Globus pallidus (tissue), 1 donor: ENCODE results near the gene PREX1.

Experiments used
- DNase-seq: peaks from one replicate; pipeline ENCODE4 v3.0.0-alpha.2; 2015; ENCODE audit warnings: low spot score

The PREX1 gene

DNA sequence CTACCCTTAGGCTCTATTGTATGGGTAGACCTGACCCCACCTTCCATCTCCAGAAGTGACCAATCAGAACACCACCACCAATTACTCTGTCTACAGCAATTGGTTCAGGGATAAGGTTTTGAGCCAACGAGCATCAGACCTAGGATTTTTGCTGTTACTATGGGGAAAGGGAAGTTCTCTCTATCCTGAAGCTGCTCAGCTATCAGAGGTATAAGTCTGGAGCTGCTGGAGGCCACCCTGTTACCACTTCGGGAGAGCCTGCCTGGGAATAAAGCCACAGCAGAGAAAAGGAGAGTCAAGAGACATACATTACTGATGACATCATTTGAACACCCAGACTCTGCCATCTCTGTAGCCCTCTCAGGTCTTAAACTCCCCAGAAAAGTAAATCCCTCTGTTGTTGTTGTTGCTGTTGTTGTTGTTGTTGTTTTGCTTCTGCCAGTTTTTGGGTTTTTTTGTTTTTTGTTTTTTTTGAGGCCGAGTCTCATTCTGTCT is 94.5 kb downstream of the PREX1 start:
- DNase-seq: no peak

DNA sequence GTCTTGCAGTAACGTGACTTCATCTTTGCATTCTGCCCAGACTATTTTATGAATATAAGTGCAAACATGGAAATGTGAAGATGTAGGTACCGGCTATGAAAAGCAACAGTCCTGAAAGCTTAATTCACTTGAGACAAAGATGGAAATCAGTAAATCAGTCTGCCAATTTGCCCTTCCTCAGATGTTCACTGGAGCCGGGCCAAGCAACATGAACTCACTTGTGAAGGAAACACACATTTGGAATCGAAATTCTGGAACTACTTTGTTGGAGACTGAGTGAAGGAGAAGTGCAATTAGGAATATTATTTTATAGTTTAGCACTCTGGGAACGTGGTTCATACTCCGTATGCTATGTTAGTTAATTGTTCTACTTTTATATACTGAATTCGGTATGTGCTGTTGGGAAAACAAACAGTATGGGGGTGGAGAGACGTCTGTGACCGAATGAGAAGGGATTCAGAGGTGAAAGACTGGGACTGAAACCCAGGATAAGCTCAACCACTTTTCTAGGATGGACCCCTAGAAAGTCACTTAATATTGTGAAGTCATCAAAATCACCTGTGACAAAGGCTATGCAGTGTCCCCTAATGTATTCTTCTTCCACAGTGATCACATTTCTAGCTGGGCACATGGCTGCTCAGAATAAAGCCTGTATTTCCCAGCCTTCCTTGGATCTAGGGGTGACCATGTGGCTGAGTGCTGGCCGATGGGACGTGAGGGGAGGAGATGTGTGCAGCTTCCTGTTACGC is 95.5 kb downstream of the PREX1 start:
- DNase-seq: no peak

DNA sequence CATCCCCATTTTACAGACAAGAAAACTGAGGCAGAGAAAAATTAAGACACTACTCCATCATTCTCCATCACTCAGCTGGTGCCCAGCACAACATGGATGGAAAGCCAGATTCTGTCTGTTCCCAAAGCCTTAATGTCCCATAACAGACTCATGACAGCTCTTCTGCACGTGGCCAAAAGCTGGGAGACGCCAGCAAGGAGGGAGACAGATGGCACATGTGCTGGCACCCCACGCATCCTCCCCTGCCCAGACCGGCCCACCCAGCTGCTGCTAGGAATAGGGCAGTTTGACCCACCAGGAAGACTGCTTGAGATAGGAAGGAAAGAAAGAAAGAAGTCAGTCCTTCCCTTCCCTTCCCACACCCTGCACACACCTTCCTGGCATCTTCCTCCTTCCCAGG is 96.3 kb downstream of the PREX1 start:
- DNase-seq: no peak

DNA sequence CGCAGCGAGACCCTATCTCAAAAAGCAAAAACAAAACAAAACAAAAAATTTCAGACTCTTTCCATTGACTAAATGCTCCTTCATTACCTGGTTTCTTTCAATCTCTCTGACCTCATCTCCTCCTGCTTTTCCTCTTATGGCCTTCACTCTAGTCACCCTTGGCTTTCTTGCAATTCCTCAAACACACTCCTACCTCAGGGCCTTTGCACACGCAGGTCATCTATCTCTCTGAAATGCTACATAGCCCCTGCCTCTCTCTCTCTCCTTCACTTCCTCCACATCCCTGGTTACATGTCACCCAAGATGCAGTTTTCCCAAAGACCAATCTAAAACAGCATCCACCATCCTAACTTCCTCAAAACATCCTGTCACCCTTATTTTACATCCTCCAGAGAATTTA is 96.8 kb downstream of the PREX1 start:
- no peak for DNase-seq

DNA sequence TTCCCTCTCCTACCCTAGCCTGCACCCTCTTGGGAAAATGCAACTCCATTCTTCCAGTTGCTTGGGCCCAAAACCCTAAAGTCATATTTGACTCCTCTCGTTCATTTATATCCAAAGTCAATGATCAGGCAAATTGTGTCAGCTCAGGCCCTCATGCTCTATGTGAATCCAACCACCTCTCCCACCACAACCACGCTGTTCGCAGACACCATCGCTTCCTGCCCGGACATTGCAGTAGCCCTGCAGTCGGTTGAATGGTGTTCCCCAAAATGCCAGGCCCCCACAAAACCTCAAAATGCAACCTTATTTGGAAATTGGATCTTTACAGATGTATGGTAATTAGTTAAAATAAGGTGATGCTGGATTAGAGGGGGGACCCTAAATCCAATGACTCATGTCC is 98.3 kb downstream of the PREX1 start:
- no peak for DNase-seq

DNA sequence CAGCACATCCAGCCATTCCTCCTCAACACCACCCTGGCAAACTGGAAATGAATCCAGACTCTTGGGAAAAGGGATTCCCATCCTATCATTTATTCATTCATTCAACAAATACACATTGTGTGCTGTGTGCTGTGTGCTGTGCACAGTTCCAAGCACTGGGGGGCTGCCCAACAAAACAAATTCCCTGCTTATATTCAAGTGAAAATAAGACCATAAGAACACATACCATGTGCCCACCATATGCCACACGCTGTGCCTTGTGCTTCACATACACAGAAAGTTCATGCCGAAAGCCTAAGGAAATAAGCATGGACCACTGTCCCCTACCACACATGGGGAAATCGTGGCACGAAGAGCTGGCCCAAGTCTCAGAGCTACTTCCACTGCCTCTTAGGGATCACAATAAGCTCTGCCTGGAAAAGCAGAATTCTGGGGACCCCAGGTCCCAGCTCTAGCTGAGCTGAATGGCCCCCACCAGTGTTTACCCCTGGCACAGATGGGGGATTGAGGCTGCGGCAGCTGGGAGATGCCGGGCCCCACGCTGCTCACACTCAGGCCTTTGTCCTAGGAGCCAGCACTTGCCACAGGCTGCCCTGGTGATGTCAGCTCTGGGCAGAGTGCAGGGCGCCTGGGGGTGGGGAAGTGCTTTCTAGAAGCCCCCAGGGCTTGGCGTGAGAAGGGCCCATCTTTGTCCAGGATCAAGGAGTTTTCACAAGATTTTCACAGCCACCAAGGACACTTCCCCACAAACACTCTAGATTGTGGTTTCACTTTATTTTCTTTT is 99.6 kb downstream of the PREX1 start:
- peak; percentile 99 for DNase-seq

DNA sequence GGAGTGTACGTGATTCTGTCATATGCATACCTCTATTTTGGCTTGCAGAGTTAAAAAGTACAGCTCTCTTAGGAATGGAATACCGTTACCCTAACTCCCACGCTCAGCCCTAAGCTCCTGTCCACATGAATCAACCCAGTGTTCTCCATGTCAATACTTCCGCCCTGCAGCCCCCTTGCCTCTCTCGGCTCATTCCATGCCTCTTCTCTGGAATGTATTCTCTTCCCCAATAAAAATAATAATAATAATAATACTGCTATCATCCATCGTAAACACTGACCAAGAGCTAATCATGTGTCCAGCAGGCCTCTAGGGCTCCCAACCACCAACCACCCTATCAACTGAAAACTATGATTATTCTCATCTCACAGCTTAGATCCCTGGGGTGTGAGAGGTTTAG is 100.6 kb downstream of the PREX1 start:
- no peak for DNase-seq

DNA sequence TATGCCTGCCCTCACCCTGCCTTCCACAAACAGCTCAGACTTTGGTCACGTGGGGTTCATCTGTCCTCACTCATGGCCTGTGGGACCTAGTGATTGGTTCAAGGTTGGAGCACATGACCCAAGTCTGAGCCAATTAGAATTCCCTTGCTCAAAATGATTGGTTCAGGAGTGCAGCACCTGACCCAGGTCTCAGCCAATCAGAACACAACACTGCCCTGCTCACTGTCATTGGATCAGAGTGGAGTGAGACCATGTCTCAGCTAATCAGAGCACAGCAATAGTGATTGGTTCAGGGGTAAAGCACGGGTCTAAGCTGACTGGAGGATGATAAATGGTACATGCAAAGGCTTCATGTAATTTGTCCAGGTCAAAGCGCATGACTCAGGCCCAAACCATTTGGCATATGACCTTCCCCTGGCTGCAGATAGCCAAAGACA is 102.2 kb downstream of the PREX1 start:
- DNase-seq: no peak

DNA sequence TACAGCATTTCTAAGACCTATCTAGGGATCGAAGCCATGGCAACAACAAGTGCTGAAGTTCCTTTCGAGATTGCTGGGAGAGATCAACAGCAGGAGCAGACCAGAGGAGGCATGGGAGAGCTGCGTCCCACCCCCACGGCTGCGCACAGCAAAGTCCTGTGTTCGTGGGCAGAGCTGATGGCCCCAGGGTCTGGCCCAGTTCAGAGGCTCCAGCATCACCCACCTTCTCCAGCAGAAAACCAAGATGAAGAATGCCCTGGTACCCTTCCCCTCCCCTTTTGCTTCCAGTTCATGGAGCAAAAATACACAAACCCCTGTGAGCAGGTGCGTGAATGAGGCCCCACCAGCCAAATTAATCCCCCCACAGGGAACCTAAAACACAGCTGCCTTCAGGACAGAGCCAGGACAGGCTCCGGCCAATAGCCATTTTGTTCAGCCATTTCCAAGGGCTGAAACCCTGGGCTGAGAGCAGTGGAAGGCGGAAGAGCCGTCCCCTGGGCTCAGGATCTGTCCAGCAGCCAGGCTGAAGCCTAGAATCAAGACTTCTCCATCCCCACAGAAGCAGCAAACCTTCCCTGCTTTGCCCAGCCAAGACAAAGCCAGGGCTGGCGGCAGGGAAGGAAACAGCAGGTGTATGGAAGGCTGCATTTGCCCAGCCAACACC is 102.8 kb downstream of the PREX1 start:
- DNase-seq: no peak

DNA sequence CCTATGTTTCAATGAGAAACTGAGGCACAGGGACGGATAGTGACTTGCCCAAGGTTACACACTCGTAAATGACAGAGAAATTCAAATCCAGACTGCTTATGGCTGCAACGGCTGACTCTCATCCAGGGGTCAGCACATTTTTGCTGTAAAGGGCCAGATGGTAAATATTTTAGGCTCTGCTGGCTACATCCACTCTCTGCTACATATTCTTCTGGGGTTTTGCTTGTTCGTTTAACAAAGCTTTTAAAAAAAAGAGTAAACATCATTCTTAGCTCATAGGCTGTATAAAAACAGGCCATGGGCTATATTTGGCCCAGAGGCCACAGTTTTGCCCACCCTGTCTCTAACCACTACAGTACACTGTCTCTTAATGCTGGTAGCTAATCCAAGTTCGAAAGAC is 103.4 kb downstream of the PREX1 start:
- DNase-seq: no peak

DNA sequence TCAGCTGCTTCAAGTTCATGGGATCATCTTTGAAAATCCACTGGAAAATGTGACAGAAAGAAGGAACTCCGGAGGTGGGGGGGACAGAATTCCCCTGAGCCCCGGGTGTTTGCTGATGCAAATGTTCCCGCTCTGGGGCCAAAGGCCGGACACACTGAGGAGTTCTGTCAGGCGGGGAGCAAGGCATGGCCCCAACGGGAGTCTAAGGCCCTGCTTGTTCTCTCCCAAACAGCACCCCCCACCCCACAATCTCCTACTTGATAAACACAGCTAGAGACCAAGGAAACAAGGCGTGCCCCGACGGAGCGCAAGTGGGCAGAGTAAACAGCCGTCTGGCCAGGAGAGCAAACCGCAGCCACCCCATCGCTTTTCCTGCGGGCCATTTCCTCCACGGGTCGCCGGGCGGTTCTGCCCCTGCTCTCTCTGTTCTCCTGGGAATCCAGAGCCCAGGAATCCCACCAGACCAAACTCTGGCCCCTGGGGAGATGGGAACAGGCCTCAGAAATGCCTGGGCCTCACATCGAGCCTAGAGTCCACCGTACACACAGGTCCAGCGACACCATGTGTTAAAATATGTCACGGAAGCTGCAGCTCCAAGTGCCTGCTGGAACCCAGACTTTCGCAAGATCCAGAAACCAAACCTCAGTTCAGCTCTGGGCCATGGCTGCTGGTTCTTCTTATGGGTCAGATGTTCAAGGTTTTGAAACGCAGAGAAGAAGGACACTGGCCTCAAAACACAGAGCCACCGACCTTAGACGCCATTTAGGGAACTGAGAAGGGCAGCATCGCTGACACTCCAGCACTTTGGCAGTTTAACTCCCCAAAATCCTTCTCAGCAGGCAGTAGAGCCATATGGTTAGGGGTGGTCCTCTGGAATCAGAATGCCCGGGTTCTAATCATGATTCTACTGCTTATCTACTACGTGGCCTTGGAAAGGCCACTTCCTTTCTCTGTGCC is 104.2 kb downstream of the PREX1 start:
- peak; percentile 66 for DNase-seq

DNA sequence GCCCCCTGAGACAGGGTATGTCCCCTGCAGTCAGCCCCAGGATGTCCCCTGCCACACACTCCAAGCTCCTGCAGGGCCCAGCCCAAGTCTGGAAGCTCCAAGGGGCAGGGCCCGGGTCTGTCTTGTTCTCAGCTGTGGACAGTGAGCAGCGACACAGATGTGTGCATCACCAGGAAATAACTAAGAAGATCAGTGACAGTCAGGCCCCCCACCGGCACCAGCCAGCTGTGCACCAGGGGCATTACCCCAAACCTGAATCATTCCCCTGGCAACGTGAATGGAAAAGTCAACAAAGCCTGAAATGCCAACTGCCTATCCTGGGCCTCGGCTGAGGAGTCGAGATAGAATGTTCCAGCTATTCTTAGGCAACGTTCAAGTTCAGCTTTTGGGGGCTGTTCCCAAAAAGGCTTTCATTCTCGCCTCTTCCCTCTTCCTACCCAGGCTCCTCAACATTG is 105.0 kb downstream of the PREX1 start:
- no peak for DNase-seq

DNA sequence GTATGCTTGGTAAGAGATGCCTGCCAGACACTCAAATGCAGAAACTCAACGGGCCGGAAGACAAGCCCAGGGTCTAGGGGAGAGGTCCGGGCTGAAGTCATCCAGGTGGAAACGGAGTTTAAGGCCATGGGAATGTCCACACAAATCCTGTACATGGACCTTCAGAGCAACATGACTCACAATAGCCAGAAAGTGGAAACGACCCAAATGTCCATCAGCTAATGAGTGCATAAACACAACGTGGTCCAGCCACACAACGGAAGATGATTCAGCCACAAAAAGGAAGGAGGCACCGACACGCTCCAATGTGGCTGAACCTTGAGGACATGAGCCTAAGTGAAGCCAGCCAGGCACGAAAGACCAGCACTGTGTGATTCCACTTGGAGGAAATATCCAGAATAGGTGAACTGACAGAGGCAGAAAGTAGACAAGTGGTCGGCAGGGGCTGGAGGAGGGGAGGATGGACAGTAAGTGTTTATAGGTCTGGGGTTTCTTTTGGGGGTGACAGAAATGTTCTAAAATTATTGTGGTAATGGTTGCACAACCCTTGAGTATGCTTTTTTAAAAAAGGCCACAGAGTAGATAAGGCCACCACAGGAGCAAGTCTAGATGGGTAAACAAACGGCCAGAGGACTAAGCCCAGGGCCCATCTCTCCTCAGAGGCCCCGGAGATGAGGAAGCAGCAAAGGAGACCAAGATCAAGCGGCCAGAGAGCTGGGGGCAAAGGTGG is 105.6 kb downstream of the PREX1 start:
- peak; percentile 76 for DNase-seq

DNA sequence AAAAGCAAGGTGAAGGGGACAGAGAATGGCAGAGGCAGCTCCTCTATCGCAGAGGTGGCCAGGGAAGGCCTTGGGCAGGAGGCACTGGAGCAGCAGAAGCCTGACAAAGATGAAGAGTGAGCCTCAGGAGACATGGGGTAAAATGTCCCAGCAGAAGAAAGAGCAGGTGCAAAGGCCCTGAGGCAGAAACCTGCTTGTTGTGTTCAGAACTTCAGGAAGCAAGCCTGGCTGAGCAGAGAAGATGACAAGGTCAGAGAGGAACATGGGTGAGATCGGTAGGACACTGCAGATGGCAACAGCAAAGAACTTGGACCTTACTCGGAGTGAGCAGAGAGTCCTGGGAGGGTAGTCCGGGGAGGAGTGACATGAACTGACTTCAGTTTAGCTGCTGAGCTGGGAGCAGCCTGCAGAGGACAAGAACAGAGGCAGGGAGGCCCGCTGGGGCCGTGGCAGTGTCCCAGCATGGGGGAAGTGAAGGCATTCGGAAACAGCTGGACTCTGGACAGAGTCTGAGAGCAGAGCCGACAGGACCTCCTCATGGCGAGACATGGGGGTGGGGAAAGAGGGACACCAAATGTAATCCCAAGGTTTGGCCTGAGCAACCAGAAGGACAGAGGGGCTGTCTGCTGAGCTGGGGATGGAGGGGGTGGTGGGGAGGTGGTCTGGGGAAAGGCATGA is 106.3 kb downstream of the PREX1 start:
- DNase-seq: no peak

DNA sequence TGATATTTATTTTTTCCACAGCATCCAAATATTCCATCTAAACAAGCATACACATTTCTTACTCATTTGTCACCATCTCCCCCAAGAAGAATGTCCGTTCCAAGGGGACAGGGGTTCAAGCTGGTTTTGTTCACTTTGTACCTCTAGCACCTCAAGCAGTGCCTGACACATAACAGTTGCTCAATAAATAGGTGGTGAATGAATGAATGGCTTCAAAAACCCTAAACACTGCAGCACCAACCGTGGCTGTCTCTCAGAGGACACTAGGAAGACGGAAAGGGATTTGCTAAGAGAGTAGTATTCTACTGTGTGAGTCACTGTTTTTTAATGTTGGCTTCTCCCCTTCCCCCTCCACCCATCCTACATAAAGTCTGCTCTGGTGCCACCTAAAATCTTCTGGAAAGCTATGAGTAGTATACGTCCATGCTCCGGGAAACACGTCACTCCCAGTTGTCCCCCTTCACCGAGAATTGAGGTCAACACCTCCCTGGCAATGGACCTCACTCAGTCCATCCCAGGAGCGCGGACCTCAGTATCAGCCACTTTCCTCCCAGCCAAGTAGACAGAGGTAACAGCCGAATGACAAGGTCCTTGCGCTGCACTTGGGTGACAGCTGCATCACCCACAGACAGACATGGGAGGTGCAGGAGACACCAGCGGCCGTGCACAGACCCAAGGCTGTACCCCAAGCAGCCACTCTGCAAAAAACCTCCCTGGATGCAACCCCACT is 107.4 kb downstream of the PREX1 start:
- no peak for DNase-seq

DNA sequence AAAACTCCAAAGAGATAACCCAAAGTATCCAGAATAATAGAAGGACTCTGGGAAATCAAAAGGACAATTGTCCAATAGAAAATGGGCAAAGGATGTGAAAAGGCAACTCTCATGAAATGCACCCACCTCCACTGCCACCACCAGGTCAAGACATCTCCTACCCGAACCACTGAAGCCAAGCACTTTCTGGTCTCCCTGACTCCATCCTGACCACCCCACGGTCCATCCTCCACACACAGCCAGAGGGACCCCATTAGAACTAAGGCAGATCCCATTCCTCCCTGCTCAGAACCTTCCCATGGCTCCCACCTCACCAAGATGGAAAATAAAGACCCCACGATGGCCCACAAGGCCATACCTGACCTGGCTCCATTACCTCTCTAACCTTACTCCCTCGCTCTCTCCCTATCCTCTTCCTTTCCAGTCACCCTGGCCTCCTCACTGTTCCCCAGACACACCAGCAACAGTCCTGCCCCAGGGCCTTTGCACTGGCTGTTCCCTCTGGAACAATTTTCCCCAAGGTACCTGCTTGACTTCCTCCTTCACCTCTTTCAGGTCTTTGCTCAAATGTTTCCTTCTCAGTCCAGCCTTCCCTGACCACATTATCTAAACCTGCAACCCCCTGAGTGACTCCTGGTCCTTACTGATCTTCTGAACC is 108.1 kb downstream of the PREX1 start:
- no peak for DNase-seq

DNA sequence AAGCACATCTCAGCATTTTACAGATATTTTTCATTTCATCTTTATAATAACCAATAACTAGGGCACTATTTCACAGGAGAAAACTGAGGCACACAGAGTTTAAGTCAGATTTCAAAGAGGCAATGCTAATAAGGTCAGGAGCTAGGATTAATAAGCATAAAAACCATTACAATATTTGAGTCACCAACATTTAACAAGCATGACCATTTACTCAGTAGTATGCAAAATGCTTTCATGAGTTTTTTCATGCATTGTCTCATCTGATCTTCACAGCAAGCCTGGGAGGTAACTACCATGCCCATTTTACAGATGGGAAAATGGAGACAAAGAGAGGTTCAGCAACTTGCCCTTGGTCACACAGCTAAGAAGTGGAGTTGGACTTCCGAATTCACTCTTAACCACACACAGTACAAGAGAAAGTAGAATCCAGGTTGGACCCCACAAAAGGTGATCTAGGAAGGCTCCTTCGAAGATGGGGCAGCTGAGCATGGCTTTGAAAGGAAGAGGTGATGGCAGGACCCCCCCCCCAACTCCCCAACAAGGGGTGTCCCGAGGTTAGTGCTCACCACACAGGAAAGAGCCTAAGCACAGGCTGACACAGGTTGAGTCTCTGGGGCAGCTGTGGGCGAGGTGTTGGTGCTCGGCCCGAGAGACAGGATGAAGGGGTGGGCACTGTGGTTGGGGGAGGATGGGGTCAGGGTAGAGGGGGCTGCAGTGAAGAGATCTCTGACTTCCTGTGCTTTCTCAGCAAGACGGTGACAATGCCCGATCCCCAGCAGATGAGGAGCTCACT is 108.8 kb downstream of the PREX1 start:
- no peak for DNase-seq

DNA sequence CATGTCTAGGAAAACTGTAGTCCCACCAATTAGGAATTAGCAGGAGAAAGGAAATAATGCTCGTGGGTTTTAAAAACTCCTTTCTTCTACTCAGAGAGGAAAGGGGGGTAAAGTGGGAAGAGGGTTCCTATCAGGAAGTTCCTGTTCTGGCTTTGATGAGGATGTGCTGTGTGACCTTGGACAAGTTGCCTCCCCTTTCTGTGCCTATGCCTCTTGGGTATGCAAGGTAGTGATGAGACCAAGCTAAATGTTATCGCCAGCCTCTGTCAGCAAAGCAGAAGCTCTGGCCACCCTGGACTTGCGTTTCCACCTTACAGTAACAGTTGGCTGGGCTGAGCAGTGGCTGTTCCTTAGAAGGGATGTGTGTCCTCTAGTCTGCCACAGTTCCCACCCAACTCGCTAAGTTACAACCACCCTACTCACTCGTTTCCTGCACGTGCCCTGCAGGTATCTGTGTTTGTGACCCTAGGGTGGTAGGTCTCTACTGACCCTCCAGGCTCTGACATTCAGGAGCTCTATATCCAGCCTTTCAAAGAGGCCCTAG is 110.0 kb downstream of the PREX1 start:
- no peak for DNase-seq
